Fibroblast of lung (primary cell): ENCODE measurements around the gene CXCL6. TPM values are rescaled to one million over a fixed set of nuclear protein-coding genes. Genes with fewer than 3 reads are reported as not detected.

ENCODE experiments used
- DNase-seq, 2 donors: peaks; one replicate each; pipeline versions ENCODE4 v3.0.0 to v3.0.0-alpha.2; 2010; ENCODE audit warnings: low read depth in 2 of 2
- H2AFZ ChIP-seq: 2 replicates; pipeline ENCODE4 v1.5.1; 2012; ENCODE audit warnings: low read length, control low read depth, inconsistent platforms
- H3K27ac ChIP-seq: 2 replicates; pipeline ENCODE4 v1.5.1; 2011; ENCODE audit warnings: low read length, control low read depth; ENCODE audit not compliant: insufficient read depth
- H3K27me3 ChIP-seq: 2 replicates; pipeline ENCODE4 v1.5.1; 2011; ENCODE audit warnings: mild to moderate bottlenecking, low read length; ENCODE audit not compliant: control insufficient read depth, insufficient read depth
- H3K36me3 ChIP-seq: 2 replicates; pipeline ENCODE4 v1.5.1; 2011; ENCODE audit warnings: low read length; ENCODE audit not compliant: control insufficient read depth, insufficient read depth
- H3K4me1 ChIP-seq: 2 replicates; pipeline ENCODE4 v1.5.1; 2011; ENCODE audit warnings: low read length; ENCODE audit not compliant: control insufficient read depth, insufficient read depth; ENCODE audit errors: extremely low read depth
- H3K4me2 ChIP-seq: 2 replicates; pipeline ENCODE4 v1.5.1; 2011; ENCODE audit warnings: low read length, control low read depth; ENCODE audit not compliant: insufficient read depth; ENCODE audit errors: extremely low read depth
- H3K4me3 ChIP-seq, 4 experiments: fragments of 200-600 bp in 1 of 4; sonication (generic) in 1 of 4; replicated peaks in 1 of 4; 2 replicates each; pipeline ENCODE4 v1.5.1; 2011 to 2016; ENCODE audit warnings: low read length in 4 of 4, low read depth in 3 of 4, mild to moderate bottlenecking in 3 of 4, control low read depth in 2 of 4, inconsistent platforms in 1 of 4, mixed read lengths in 1 of 4; ENCODE audit not compliant: insufficient read depth in 1 of 4; ENCODE audit errors: control extremely low read depth in 1 of 4
- H3K79me2 ChIP-seq: 2 replicates; pipeline ENCODE4 v1.5.1; 2012; ENCODE audit warnings: mild to moderate bottlenecking, low read length, inconsistent platforms; ENCODE audit not compliant: control insufficient read depth, insufficient read depth
- H3K9ac ChIP-seq: 2 replicates; pipeline ENCODE4 v1.5.1; 2011; ENCODE audit warnings: mild to moderate bottlenecking, low read length, control low read depth; ENCODE audit not compliant: insufficient read depth
- H3K9me3 ChIP-seq: 2 replicates; pipeline ENCODE4 v1.5.1; 2012; ENCODE audit warnings: low read depth, low read length; ENCODE audit not compliant: control insufficient read depth, insufficient read depth
- H4K20me1 ChIP-seq: 2 replicates; pipeline ENCODE4 v1.5.1; 2011; ENCODE audit warnings: low read length; ENCODE audit not compliant: control insufficient read depth, insufficient read depth; ENCODE audit errors: extremely low read depth
- CTCF ChIP-seq, 2 donors: IDR thresholded peaks in 1 of 2; conservative IDR thresholded peaks in 1 of 2; 1 replicate in 1 of 2; 2 replicates in 1 of 2; pipeline ENCODE4 v1.5.1; 2011 to 2012; ENCODE audit warnings: low read length in 2 of 2, control low read depth in 1 of 2, inconsistent platforms in 1 of 2, low read depth in 1 of 2, mild to moderate bottlenecking in 1 of 2
- EZH2 ChIP-seq: IDR thresholded peaks from 2 replicates; pipeline ENCODE4 v1.5.1; 2012; ENCODE audit warnings: low read length, control low read depth, mild to moderate bottlenecking; ENCODE audit errors: missing control alignments
- polyA plus RNA-seq, 2 donors: library from polyadenylated mRNA; depleted of rRNA in 1 of 2; stranded (reverse) in 1 of 2; unstranded in 1 of 2; fragments of >200 nt; gene quantifications; 2 replicates each; pipeline ENCODE4 v1.2.1, GENCODE V29; 2011 to 2012; ENCODE audit warnings: missing spikeins in 1 of 2
- total RNA-seq: library from RNA; depleted of rRNA; stranded (reverse); fragments of >200 nt; gene quantifications from 2 replicates; pipeline ENCODE4 v1.2.1, GENCODE V29; 2014

The CXCL6 gene
- total and polyA plus RNA-seq, 2 donors (not counting 1 experiment from before 2014, with no cell fraction given) = 0.17 to 0.66 TPM

GRCh38 chr4:73823760-73824159, 12.7 kb upstream of the CXCL6 start:
- no peak overlapping the region for H3K27ac ChIP-seq
- no peak overlapping the region for H3K4me2 ChIP-seq
- H3K27me3 ChIP-seq = no peaks in the 10 kb centered on the region
- H3K79me2 ChIP-seq = no peaks in the 10 kb centered on the region
- H3K9me3 ChIP-seq = no peaks in the 10 kb centered on the region
- H3K9ac ChIP-seq = no peak overlapping the region
- peak in 1 of 2 donors; percentile 16 for DNase-seq
- no peak overlapping the region for H3K4me3 ChIP-seq
- no peak overlapping the region for H2AFZ ChIP-seq
- H4K20me1 ChIP-seq = no peaks in the 10 kb centered on the region
- H3K4me1 ChIP-seq = no peaks in the 10 kb centered on the region
- no peak for TF ChIP-seq EZH2
- no peak for TF ChIP-seq CTCF (conservative IDR thresholded peaks at IDR 0.05 in 1 of 2, IDR thresholded peaks at IDR 0.05 in 1 of 2; ENCODE audit: low read depth in 1 of 2, low read length in 2 of 2)
- H3K36me3 ChIP-seq = no peaks in the 10 kb centered on the region

- Histone ChIP-seq H3K4me2 (no peak overlapping the region), H3K79me2 (no peaks in the 10 kb centered on the region), H3K9me3 (no peaks in the 10 kb centered on the region), H3K9ac (no peak overlapping the region), H3K4me3 (no peak overlapping the region), H3K27me3 (no peaks in the 10 kb centered on the region), H3K4me1 (peaks cover 7% of the 10 kb centered on the region), H3K27ac (no peak overlapping the region), H2AFZ (no peak overlapping the region), H4K20me1 (no peaks in the 10 kb centered on the region), H3K36me3 (no peaks in the 10 kb centered on the region)
- peak; percentile 42 to 80 for DNase-seq
- no peak for TF ChIP-seq CTCF (conservative IDR thresholded peaks at IDR 0.05 in 1 of 2, IDR thresholded peaks at IDR 0.05 in 1 of 2; ENCODE audit: low read depth in 1 of 2, low read length in 2 of 2)
- no peak for TF ChIP-seq EZH2
Observed at GRCh38 chr4:73828956-73829355, 7.5 kb upstream of the CXCL6 start.

GRCh38 chr4:73831569-73831968, 4.9 kb upstream of the CXCL6 start:
- TF ChIP-seq EZH2 (no peak), CTCF (conservative IDR thresholded peaks at IDR 0.05 in 1 of 2, IDR thresholded peaks at IDR 0.05 in 1 of 2; ENCODE audit: low read depth in 1 of 2, low read length in 2 of 2) (no peak)
- H3K27ac ChIP-seq = no peak overlapping the region
- H3K4me1 ChIP-seq = peaks cover 7% of the 10 kb centered on the region
- no peaks in the 10 kb centered on the region for H3K9me3 ChIP-seq
- H3K79me2 ChIP-seq = no peaks in the 10 kb centered on the region
- H2AFZ ChIP-seq = no peak overlapping the region
- H3K36me3 ChIP-seq = no peaks in the 10 kb centered on the region
- no peaks in the 10 kb centered on the region for H4K20me1 ChIP-seq
- H3K27me3 ChIP-seq = no peaks in the 10 kb centered on the region
- peak in 1 of 2 donors; percentile 70 for DNase-seq
- no peak overlapping the region for H3K4me2 ChIP-seq
- H3K4me3 ChIP-seq = no peak overlapping the region
- no peak overlapping the region for H3K9ac ChIP-seq
